GM23338 (cell line): ENCODE measurements around the gene NEU2.

Experiments used
- EZH2 ChIP-seq: fragments of 200-600 bp; sonication (generic); IDR thresholded peaks from one replicate; pipeline ENCODE4 v1.8.0; 2017; ENCODE audit warnings: antibody characterized with exemption, mild to moderate bottlenecking, low read depth; ENCODE audit not compliant: unreplicated experiment
- TF ChIP-seq, protein P1 (sequence below), 2 experiments: fragments of 200-600 bp in 1 of 2; sonication (generic) in 1 of 2; conservative IDR thresholded peaks; 2 replicates each; pipeline versions ENCODE4 v1.5.1 to v1.6.1; 2016 to 2017; ENCODE audit warnings: antibody characterized with exemption in 2 of 2, low read depth in 2 of 2, mild to moderate bottlenecking in 2 of 2, moderate library complexity in 1 of 2

DNA sequence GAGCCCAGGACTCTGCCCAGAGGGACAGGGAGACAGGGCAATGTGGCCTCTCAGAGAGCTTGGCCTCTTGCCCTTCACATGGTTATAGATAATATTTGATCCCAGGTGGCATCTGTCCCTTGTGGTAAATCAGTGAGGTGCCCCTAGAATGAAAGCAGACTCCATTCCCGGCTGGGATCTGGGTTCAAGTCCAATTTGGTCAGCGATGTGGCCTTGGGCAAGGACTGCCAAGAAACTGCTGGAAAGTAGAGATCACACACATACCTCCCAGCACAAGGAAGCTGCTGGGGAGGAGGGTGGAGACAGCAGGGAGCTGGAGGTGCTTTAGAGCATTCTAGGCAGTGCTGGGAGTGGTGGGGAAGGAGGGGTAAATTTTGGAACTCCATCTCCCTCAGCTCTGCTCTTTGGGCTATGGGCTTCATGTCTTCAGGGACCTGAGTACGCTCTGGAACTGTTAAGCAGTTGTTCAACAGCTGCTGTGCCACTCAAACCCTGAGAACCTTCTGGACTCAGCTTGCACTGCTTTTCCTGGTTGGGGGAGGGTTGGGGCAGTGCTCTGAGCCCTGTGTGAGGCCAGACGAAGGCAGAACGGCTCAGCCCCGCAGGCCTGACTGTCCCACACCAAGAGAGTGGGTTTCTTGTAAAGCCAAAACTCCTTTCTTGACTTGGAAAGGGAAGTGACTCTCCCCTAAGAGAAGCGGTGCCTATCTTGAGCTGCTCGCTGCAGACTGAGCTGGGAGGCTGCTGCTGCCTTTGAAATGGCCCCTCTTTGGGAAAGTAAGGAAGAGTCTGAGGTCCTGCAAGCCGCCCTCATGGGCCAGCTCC, 50.7 kb downstream of the NEU2 start:
- TF ChIP-seq, protein P1, sequence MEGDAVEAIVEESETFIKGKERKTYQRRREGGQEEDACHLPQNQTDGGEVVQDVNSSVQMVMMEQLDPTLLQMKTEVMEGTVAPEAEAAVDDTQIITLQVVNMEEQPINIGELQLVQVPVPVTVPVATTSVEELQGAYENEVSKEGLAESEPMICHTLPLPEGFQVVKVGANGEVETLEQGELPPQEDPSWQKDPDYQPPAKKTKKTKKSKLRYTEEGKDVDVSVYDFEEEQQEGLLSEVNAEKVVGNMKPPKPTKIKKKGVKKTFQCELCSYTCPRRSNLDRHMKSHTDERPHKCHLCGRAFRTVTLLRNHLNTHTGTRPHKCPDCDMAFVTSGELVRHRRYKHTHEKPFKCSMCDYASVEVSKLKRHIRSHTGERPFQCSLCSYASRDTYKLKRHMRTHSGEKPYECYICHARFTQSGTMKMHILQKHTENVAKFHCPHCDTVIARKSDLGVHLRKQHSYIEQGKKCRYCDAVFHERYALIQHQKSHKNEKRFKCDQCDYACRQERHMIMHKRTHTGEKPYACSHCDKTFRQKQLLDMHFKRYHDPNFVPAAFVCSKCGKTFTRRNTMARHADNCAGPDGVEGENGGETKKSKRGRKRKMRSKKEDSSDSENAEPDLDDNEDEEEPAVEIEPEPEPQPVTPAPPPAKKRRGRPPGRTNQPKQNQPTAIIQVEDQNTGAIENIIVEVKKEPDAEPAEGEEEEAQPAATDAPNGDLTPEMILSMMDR (conservative IDR thresholded peaks at IDR 0.05; ENCODE audit: low read depth in 2 of 2): no peak
- TF ChIP-seq EZH2: no peak
